A549 treated with ZK216348 at 1 μM for 4 hours (cell line): Measurements from ENCODE around the gene SPANXC. TPM values are rescaled to one million over a fixed set of nuclear protein-coding genes. Genes with fewer than 3 reads are reported as not detected.

Source experiments
- total RNA-seq: library from RNA; stranded (reverse); fragments of 200-300 nt; extraction: Qiagen RNA extraction; gene quantifications from 5 replicates; pipeline ENCODE4 v1.2.3, GENCODE V29; 2022; ENCODE audit warnings: low read depth

Gene SPANXC, protein sequence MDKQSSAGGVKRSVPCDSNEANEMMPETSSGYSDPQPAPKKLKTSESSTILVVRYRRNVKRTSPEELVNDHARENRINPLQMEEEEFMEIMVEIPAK
- total RNA-seq = 0.74 to 2.4 TPM (median 0.76 TPM) in 3 of 5 replicates, not detected in the others

DNA sequence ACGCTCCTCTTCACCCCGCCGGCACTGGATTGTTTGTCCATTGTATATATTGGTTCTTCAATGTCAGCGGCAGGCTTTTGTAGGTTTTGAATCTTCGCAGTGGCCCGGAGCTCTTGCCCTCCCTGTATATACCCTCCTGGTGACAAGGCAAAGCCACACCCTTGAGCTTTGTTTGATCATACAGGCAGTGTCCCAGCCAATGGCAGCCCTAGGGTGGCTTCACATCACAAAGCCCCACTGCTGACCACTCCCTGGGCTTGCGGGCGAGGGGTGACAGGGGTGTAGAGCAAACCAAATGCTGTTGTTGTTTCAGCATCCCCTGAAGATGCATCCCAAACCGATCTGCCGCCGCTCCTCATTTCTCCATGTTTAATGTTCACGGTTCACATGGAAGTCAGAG lies at the start of gene SPANXC:
Gene SPANXC (minus strand): TSS at position 101 of the 400 bp plus-strand sequence. CDS start 60 bp downstream, at position 41.

Other genes starting within 250 kb of the SPANXC start
- 2.2 to 3.1 TPM (median 2.3 TPM) in 5 replicates for gene SPANXB1, start 239.9 kb downstream of the SPANXC start, total RNA-seq
- 69.6 to 106 TPM (median 99.9 TPM) in 5 replicates for gene LDOC1, start 65.4 kb downstream of the SPANXC start, total RNA-seq